Putamen (tissue), 1 donor: ENCODE measurements around the gene CMIP.

Experiments used
- DNase-seq: peaks from one replicate; pipeline ENCODE4 v3.0.0-alpha.2; 2016; ENCODE audit warnings: low spot score

CMIP gene

GRCh38 chr16:81748476-81749198, 304.0 kb downstream of the CMIP start:
- no peak for DNase-seq

GRCh38 chr16:81752225-81752875, 307.7 kb downstream of the CMIP start:
- DNase-seq, result peak; percentile 42

GRCh38 chr16:81752876-81753227, 308.2 kb downstream of the CMIP start:
- DNase-seq, result no peak

GRCh38 chr16:81754858-81755257, 310.2 kb downstream of the CMIP start:
- DNase-seq, result no peak

- DNase-seq, result peak; percentile 19
These were observed 311.5 kb downstream of the CMIP start for GRCh38 chr16:81755915-81756614.

- DNase-seq, result no peak
These were observed 312.2 kb downstream of the CMIP start for GRCh38 chr16:81756615-81757356.

- DNase-seq, result no peak
These were observed 313.8 kb downstream of the CMIP start for GRCh38 chr16:81758376-81758775.
